Measurements from ENCODE around the gene MTHFD2.

The MTHFD2 gene

GRCh38 chr2:74261204-74261864 lies 62.9 kb downstream of the MTHFD2 start:
- H3K4me2 ChIP-seq (ENCODE audit: insufficient read depth, low read length): no peak overlapping the region
- no peaks in the 10 kb centered on the region for H4K20me1 ChIP-seq (ENCODE audit: insufficient read depth, low read length)
- no peaks in the 10 kb centered on the region for H3K4me1 ChIP-seq (ENCODE audit: insufficient read depth, low read length)
- peaks cover 8% of the 10 kb centered on the region for H3K27me3 ChIP-seq (ENCODE audit: insufficient read depth, low read length, poor library complexity)
- H3K27ac ChIP-seq (ENCODE audit: low read length): no peak overlapping the region
- H3K9me3 ChIP-seq (ENCODE audit: insufficient read depth, low read length, severe bottlenecking): no peaks in the 10 kb centered on the region
- H2AFZ ChIP-seq (ENCODE audit: low read depth, low read length): no peak overlapping the region; the same call in 1 of the 2 replicates
- H3K79me2 ChIP-seq (ENCODE audit: insufficient read depth, low read length): no peaks in the 10 kb centered on the region
- TF ChIP-seq EZH2 (IDR thresholded peaks at IDR 0.05; ENCODE audit: borderline replicate concordance, low read depth, low read length, severe bottlenecking): no peak
- peak; percentile 21 for TF ChIP-seq CTCF (IDR thresholded peaks at IDR 0.05; ENCODE audit: borderline replicate concordance, extremely low read depth, low read length, poor library complexity, severe bottlenecking)
- DNase-seq (no peak), ATAC-seq (ENCODE audit: insufficient read depth, low read depth) (no peak)
- no peaks in the 10 kb centered on the region for H3K36me3 ChIP-seq (ENCODE audit: insufficient read depth, low read length)
- H3K4me3 ChIP-seq (ENCODE audit: low read depth in 1 of 2, low read length in 2 of 2): no peak overlapping the region
- no peak overlapping the region for H3K9ac ChIP-seq (ENCODE audit: low read depth, low read length)

GRCh38 chr2:74262681-74263080 lies 64.3 kb downstream of the MTHFD2 start:
- DNase-seq: no peak
- no peak overlapping the region for H3K4me2 ChIP-seq (ENCODE audit: insufficient read depth, low read length)
- H3K27me3 ChIP-seq (ENCODE audit: insufficient read depth, low read length, poor library complexity): peaks cover 8% of the 10 kb centered on the region
- no peaks in the 10 kb centered on the region for H4K20me1 ChIP-seq (ENCODE audit: insufficient read depth, low read length)
- H3K4me3 ChIP-seq (ENCODE audit: low read depth in 1 of 2, low read length in 2 of 2): no peak overlapping the region
- ATAC-seq (ENCODE audit: insufficient read depth, low read depth): no peak
- no peaks in the 10 kb centered on the region for H3K79me2 ChIP-seq (ENCODE audit: insufficient read depth, low read length)
- no peaks in the 10 kb centered on the region for H3K9me3 ChIP-seq (ENCODE audit: insufficient read depth, low read length, severe bottlenecking)
- peaks cover 8% of the 10 kb centered on the region; the same call in 1 of the 2 replicates for H3K4me1 ChIP-seq (ENCODE audit: insufficient read depth, low read length)
- H3K9ac ChIP-seq (ENCODE audit: low read depth, low read length): no peak overlapping the region
- no peaks in the 10 kb centered on the region for H3K36me3 ChIP-seq (ENCODE audit: insufficient read depth, low read length)
- TF ChIP-seq EZH2 (IDR thresholded peaks at IDR 0.05; ENCODE audit: borderline replicate concordance, low read depth, low read length, severe bottlenecking): no peak
- TF ChIP-seq CTCF (IDR thresholded peaks at IDR 0.05; ENCODE audit: borderline replicate concordance, extremely low read depth, low read length, poor library complexity, severe bottlenecking): no peak
- no peak overlapping the region for H3K27ac ChIP-seq (ENCODE audit: low read length)
- H2AFZ ChIP-seq (ENCODE audit: low read depth, low read length): no peak overlapping the region

GRCh38 chr2:74264281-74264680 lies 65.9 kb downstream of the MTHFD2 start:
- no peak overlapping the region for H2AFZ ChIP-seq (ENCODE audit: low read depth, low read length)
- H3K27ac ChIP-seq (ENCODE audit: low read length): no peak overlapping the region
- peaks cover 5% of the 10 kb centered on the region for H3K27me3 ChIP-seq (ENCODE audit: insufficient read depth, low read length, poor library complexity)
- H3K79me2 ChIP-seq (ENCODE audit: insufficient read depth, low read length): no peaks in the 10 kb centered on the region
- H3K4me3 ChIP-seq (ENCODE audit: low read depth in 1 of 2, low read length in 2 of 2): no peak overlapping the region
- no peak for DNase-seq
- no peaks in the 10 kb centered on the region for H3K9me3 ChIP-seq (ENCODE audit: insufficient read depth, low read length, severe bottlenecking)
- no peaks in the 10 kb centered on the region for H4K20me1 ChIP-seq (ENCODE audit: insufficient read depth, low read length)
- H3K4me1 ChIP-seq (ENCODE audit: insufficient read depth, low read length): peaks cover 8% of the 10 kb centered on the region; the same call in 1 of the 2 replicates
- no peak for ATAC-seq (ENCODE audit: insufficient read depth, low read depth)
- no peak overlapping the region for H3K4me2 ChIP-seq (ENCODE audit: insufficient read depth, low read length)
- H3K36me3 ChIP-seq (ENCODE audit: insufficient read depth, low read length): no peaks in the 10 kb centered on the region
- no peak for TF ChIP-seq EZH2 (IDR thresholded peaks at IDR 0.05; ENCODE audit: borderline replicate concordance, low read depth, low read length, severe bottlenecking)
- no peak for TF ChIP-seq CTCF (IDR thresholded peaks at IDR 0.05; ENCODE audit: borderline replicate concordance, extremely low read depth, low read length, poor library complexity, severe bottlenecking)
- no peak overlapping the region for H3K9ac ChIP-seq (ENCODE audit: low read depth, low read length)
